GM19025 (cell line): ENCODE data around the gene VPS45.
"Not testable (repeated sequence)": the region's sequence is repeated elsewhere in the genome, so short reads cannot be mapped to it uniquely, and the experiment has no call there.

Experiments
- ATAC-seq: cut with Tn5 transposase; IDR thresholded peaks from one replicate; pipeline ENCODE4 v1.9.1; 2021; ENCODE audit warnings: mild to moderate bottlenecking, low read depth, moderate library complexity; ENCODE audit not compliant: unreplicated experiment

VPS45 gene

DNA sequence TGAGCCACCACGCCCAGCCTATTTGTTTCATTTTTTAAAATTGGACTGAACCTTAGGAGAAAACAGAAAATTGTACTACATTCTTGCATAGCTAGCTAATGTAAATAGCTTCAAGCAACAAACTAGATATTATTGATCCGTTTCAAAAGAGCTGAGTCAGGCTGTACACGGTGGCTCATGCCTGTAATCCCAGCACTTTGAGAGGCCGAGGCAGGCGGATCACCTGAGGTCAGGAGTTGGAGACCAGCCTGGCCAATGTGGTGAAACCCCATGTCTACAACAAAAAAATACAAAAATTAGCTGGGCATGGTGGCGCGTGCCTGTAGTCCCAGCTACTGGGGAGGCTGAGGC lies 118.8 kb downstream of the VPS45 start:
- not testable (repeated sequence) for ATAC-seq

DNA sequence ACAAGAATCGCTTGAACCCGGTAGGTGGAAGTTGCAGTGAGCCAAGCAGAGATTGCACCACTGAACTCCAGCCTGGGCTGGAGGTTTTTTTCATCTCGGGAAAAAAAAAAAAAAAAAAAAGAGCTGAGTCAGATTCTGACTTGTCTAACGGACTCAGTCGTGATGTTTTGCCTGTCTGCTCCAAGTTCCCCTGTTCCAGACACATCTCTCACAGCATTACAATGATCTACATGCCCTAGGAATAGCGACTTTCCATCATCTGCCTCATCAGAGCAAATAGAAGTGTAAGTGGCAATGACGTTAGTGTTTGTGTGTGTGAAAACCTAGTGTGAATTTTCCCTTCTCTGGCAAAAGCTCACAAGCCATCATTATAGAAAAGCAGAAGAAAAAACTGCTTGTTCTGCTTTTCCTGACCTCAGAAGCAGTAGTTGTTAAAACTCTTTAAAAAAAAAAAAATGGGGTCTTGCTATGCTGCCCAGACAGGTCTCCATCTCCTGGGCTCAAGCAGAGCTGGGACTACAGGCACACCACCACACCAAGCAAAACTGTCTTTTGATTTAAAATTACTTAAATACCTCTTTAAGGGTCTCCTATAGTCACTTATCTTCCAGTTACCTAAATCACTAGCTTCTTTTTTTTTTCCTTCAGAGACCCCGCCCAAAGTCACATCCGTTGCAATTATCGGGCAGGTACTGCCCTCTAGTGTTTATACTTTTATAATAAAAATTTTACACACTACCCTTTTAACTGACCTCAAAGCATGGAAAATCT lies 119.4 kb downstream of the VPS45 start:
- no peak for ATAC-seq

DNA sequence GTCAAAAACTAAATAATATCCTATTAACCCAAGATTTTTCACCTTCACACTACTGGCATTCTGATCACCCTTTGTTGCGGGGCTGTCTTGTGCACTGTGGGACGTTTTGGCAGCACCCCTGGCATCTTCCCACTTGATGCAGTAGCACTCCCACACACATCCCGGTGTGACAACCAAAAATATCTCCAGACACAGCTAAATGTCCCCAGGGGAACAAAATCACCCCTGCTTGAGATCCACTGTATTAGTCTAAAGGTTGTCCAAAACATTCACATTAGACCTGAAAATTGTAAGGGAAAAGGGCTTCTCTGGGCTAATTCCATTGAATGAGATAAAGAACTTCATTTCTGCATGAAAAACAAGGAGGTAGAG lies 120.0 kb downstream of the VPS45 start:
- ATAC-seq: no peak

DNA sequence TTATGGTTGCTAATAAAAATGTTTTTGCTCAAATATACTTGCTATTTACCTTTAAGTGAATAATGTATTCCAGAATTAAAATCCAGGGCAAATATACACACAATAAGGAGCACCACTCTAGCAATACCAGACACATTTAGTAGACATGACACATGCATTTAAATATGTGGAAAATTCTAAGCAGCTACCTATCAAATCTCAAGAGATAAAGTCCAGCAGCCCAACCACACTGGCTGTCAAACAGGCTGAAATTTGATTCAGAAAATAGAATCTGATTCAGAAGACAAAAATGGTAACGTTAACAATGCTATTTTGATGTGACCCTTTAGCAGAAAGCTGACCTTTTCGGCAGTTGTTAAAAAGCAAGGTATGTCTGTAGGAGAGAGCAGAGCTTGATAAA lies 124.4 kb downstream of the VPS45 start:
- ATAC-seq: no peak

DNA sequence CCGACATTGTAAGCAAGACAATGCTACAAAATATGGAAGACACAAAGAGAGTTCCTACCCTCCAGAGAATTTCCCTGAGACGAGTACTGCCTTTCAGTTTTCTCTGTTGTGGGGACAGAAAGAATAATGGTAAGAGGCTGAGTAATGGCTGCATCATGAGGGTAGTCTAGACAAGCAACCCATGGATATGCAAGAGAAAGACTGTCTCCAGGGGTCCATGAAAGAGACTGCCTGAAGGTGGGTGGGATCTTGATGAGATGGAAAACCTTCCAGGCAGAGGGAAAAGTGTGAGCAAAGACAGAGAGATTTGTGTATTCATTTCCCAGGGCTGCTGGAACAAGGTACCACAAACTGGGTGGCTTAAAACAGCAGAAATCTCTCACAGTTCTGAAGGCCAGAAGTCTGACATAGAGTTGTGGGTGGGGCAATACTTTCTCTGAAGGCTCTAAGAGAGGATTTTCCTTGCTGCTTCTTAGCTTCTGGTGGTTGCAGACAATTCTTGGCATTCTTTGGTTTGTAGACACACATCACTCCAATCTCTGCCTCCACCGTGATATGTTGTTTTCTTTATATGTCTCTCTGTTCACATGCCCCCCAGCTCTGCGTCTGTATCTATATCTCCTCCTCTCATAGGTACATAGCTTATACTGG lies 126.9 kb downstream of the VPS45 start:
- no peak for ATAC-seq
